Measurements from ENCODE around the gene PDE6A.

Gene PDE6A

GRCh38 chr5:149849280-149849965, 95.2 kb downstream of the PDE6A start:
- no peak overlapping the region for H3K27ac ChIP-seq
- H3K4me3 ChIP-seq = no peak overlapping the region

- Histone ChIP-seq H3K4me3 (no peak overlapping the region), H3K27ac (peak overlapping the region in 2 of 21 experiments; percentile 32 to 49)
These were observed 97.0 kb downstream of the PDE6A start for GRCh38 chr5:149847611-149848010.

GRCh38 chr5:149846021-149846420, 98.6 kb downstream of the PDE6A start:
- H3K27ac ChIP-seq = no peak overlapping the region

GRCh38 chr5:149845601-149846000, 99.0 kb downstream of the PDE6A start:
- Histone ChIP-seq H3K4me3 (no peak overlapping the region), H3K27ac (no peak overlapping the region)

More at GRCh38 chr5:149846021-149846420, 98.6 kb downstream of the PDE6A start:
- no peak overlapping the region for H3K4me3 ChIP-seq

- H3K4me3 ChIP-seq = no peak overlapping the region
- H3K27ac ChIP-seq = no peak overlapping the region
These were observed 102.5 kb downstream of the PDE6A start for GRCh38 chr5:149841851-149842793.

- Histone ChIP-seq H3K4me3 (no peak overlapping the region), H3K27ac (peak overlapping the region in 3 of 21 experiments; percentile 9 to 74 (median 63))
These were observed 104.3 kb downstream of the PDE6A start for GRCh38 chr5:149840226-149840825.

GRCh38 chr5:149839761-149840160, 104.8 kb downstream of the PDE6A start:
- Histone ChIP-seq H3K27ac (peak overlapping the region in 2 of 21 experiments; percentile 9 to 74), H3K4me3 (no peak overlapping the region)

GRCh38 chr5:149838881-149839739, 105.5 kb downstream of the PDE6A start:
- peak overlapping the region in 2 of 21 experiments; percentile 9 to 74 for H3K27ac ChIP-seq

GRCh38 chr5:149837680-149838269, 106.8 kb downstream of the PDE6A start:
- Histone ChIP-seq H3K4me3 (no peak overlapping the region), H3K27ac (peak overlapping the region in 1 of 21 experiments; percentile 41)

More at GRCh38 chr5:149838881-149839739, 105.5 kb downstream of the PDE6A start:
- no peak overlapping the region for H3K4me3 ChIP-seq

- Histone ChIP-seq H3K4me3 (no peak overlapping the region), H3K27ac (no peak overlapping the region)
These were observed 108.0 kb downstream of the PDE6A start for GRCh38 chr5:149836451-149837139.

GRCh38 chr5:149834246-149834855, 110.2 kb downstream of the PDE6A start:
- Histone ChIP-seq H3K27ac (no peak overlapping the region), H3K4me3 (no peak overlapping the region)

GRCh38 chr5:149833116-149833827, 111.3 kb downstream of the PDE6A start:
- Histone ChIP-seq H3K27ac (no peak overlapping the region), H3K4me3 (no peak overlapping the region)

- Histone ChIP-seq H3K4me3 (no peak overlapping the region), H3K27ac (no peak overlapping the region)
These were observed 112.0 kb downstream of the PDE6A start for GRCh38 chr5:149832636-149833035.

- Histone ChIP-seq H3K27ac (no peak overlapping the region), H3K4me3 (no peak overlapping the region)
These were observed 113.1 kb downstream of the PDE6A start for GRCh38 chr5:149831492-149831891.

GRCh38 chr5:149830579-149830978, 114.0 kb downstream of the PDE6A start:
- Histone ChIP-seq H3K27ac (no peak overlapping the region), H3K4me3 (no peak overlapping the region)

- H3K4me3 ChIP-seq = no peak overlapping the region
These were observed 114.6 kb downstream of the PDE6A start for GRCh38 chr5:149829954-149830353.

More at GRCh38 chr5:149829954-149830353, 114.6 kb downstream of the PDE6A start:
- H3K27ac ChIP-seq = no peak overlapping the region

Data from skin epidermis (tissue), 12 donors.